GM19467 (cell line): ENCODE measurements around the gene PDXP.
A peak's percentile ranks its signal among the peaks of the same experiment; 100 is the strongest.

Experiments
- ATAC-seq: cut with Tn5 transposase; IDR thresholded peaks from one replicate; pipeline ENCODE4 v1.9.1; 2021; ENCODE audit warnings: mild to moderate bottlenecking, moderate library complexity; ENCODE audit not compliant: unreplicated experiment

The PDXP gene

GRCh38 chr22:37627545-37627944, 31.0 kb upstream of the PDXP start:
- no peak for ATAC-seq

GRCh38 chr22:37628830-37629229, 29.7 kb upstream of the PDXP start:
- no peak for ATAC-seq

- no peak for ATAC-seq
Observed at GRCh38 chr22:37629928-37630327, 28.6 kb upstream of the PDXP start.

GRCh38 chr22:37630839-37631435, 27.6 kb upstream of the PDXP start:
- ATAC-seq, result no peak

GRCh38 chr22:37631448-37632173, 26.9 kb upstream of the PDXP start:
- no peak for ATAC-seq

- ATAC-seq, result peak; percentile 12
Observed at GRCh38 chr22:37632174-37633088, 26.1 kb upstream of the PDXP start.

GRCh38 chr22:37633089-37633624, 25.4 kb upstream of the PDXP start:
- peak; percentile 54 for ATAC-seq

- ATAC-seq, result peak; percentile 46
Observed at GRCh38 chr22:37633625-37634416, 24.7 kb upstream of the PDXP start.

- ATAC-seq, result no peak
Observed at GRCh38 chr22:37634417-37634924, 24.1 kb upstream of the PDXP start.

- ATAC-seq, result no peak
Observed at GRCh38 chr22:37635157-37635556, 23.4 kb upstream of the PDXP start.

- ATAC-seq, result no peak
Observed at GRCh38 chr22:37636186-37636948, 22.2 kb upstream of the PDXP start.

- no peak for ATAC-seq
Observed at GRCh38 chr22:37636949-37637273, 21.6 kb upstream of the PDXP start.

GRCh38 chr22:37638391-37639069, 20.0 kb upstream of the PDXP start:
- no peak for ATAC-seq

- ATAC-seq, result no peak
Observed at GRCh38 chr22:37639070-37639760, 19.3 kb upstream of the PDXP start, which contains the start of gene SH3BP1. Gene SH3BP1 (plus strand): TSS chr22:37639669. CDS start chr22:37639788, 119 bp downstream.

- ATAC-seq, result no peak
Observed at GRCh38 chr22:37639771-37640590, 18.5 kb upstream of the PDXP start.

GRCh38 chr22:37640591-37641560, 17.6 kb upstream of the PDXP start:
- no peak for ATAC-seq

- no peak for ATAC-seq
Observed at GRCh38 chr22:37641561-37641949, 17.0 kb upstream of the PDXP start.
